IMR-90 (cell line): Measurements from ENCODE around the gene COL25A1.

ENCODE experiments used
- BHLHE40 ChIP-seq: fragments of 150-350 bp; IDR thresholded peaks from 2 replicates; pipeline ENCODE4 v1.6.1; 2016; ENCODE audit warnings: mild to moderate bottlenecking, low read depth, low read length
- CEBPB ChIP-seq: IDR thresholded peaks from 2 replicates; pipeline ENCODE4 v1.6.1; 2012; ENCODE audit warnings: low read depth, low read length, improper control_type of control experiment
- FOS ChIP-seq: fragments of 150-350 bp; IDR thresholded peaks from 2 replicates; pipeline ENCODE4 v1.6.1; 2016; ENCODE audit warnings: low read depth, low read length
- MAZ ChIP-seq: IDR thresholded peaks from 2 replicates; pipeline ENCODE4 v1.6.1; 2012; ENCODE audit warnings: low read depth, mild to moderate bottlenecking, low read length, improper control_type of control experiment, moderate library complexity, borderline replicate concordance
- MXI1 ChIP-seq: IDR thresholded peaks from 2 replicates; pipeline ENCODE4 v1.6.1; 2012; ENCODE audit warnings: low read depth, mild to moderate bottlenecking, low read length, moderate library complexity, borderline replicate concordance
- POLR2A ChIP-seq: IDR thresholded peaks from 2 replicates; pipeline ENCODE4 v1.6.1; 2012; ENCODE audit warnings: mild to moderate bottlenecking, low read depth, low read length
- RAD21 ChIP-seq: IDR thresholded peaks from 2 replicates; pipeline ENCODE4 v1.6.1; 2012; ENCODE audit warnings: low read length, improper control_type of control experiment
- RFX5 ChIP-seq: IDR thresholded peaks from 2 replicates; pipeline ENCODE4 v1.8.0; 2012; ENCODE audit warnings: low read depth, mild to moderate bottlenecking, low read length, moderate library complexity
- SMC3 ChIP-seq: fragments of 150-350 bp; IDR thresholded peaks from 2 replicates; pipeline ENCODE4 v1.6.1; 2016; ENCODE audit warnings: low read depth, mild to moderate bottlenecking, antibody characterized with exemption, low read length, moderate library complexity
- USF2 ChIP-seq: fragments of 150-350 bp; IDR thresholded peaks from 2 replicates; pipeline ENCODE4 v1.6.1; 2017; ENCODE audit warnings: mild to moderate bottlenecking, antibody characterized with exemption, low read length, low read depth
- TF ChIP-seq, protein P1 (sequence below): conservative IDR thresholded peaks from 2 replicates; pipeline ENCODE4 v1.5.1; 2012; ENCODE audit warnings: mild to moderate bottlenecking, low read depth, low read length, improper control_type of control experiment

DNA sequence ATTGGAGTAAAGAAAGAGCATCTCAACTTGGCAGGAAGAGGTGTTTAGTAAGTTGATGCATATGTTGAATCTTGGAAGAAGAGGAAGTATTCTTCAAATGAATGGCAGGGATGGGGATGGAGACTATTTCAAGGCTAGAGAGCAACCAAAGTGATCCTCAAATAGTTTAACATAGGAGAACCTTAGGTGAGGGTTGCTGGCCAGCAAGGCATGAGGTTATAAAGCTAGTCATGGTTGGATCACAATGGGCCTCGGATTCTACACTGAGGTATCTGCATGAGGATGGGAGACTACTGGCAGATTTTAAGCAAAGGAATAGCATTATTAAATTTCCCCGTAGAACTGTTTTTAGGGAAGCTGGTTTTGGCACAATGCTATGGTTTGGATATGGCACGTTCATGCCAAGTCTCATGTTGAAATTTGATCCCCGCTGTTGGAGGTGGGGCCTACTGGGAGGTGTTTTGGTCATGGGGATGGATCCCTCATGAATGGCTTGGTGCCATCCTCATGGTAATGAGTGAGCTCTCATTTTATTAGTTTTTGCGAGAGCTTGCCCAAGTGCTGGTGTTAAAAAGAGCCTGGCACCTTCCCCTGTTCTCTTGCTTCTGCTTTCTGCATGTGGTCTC is 497.7 kb downstream of the COL25A1 start:
- TF ChIP-seq RFX5 (no peak), USF2 (no peak), BHLHE40 (no peak), RAD21 (no peak), FOS (no peak), SMC3 (no peak), POLR2A (no peak), MXI1 (no peak), CEBPB (no peak), MAZ (no peak)
- TF ChIP-seq, protein P1, sequence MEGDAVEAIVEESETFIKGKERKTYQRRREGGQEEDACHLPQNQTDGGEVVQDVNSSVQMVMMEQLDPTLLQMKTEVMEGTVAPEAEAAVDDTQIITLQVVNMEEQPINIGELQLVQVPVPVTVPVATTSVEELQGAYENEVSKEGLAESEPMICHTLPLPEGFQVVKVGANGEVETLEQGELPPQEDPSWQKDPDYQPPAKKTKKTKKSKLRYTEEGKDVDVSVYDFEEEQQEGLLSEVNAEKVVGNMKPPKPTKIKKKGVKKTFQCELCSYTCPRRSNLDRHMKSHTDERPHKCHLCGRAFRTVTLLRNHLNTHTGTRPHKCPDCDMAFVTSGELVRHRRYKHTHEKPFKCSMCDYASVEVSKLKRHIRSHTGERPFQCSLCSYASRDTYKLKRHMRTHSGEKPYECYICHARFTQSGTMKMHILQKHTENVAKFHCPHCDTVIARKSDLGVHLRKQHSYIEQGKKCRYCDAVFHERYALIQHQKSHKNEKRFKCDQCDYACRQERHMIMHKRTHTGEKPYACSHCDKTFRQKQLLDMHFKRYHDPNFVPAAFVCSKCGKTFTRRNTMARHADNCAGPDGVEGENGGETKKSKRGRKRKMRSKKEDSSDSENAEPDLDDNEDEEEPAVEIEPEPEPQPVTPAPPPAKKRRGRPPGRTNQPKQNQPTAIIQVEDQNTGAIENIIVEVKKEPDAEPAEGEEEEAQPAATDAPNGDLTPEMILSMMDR: no peak
